Muscle of leg (tissue), 11 donors: ENCODE results near the gene GOLT1A. TPM values are rescaled to one million over a fixed set of nuclear protein-coding genes. Genes with fewer than 3 reads are reported as not detected.

Source experiments
- DNase-seq: peaks from one replicate; pipeline ENCODE4 v3.0.0; 2013
- H3K27ac ChIP-seq: one replicate; pipeline ENCODE4 v1.5.1; 2013; ENCODE audit warnings: mild to moderate bottlenecking, low read length, control low read depth
- H3K27me3 ChIP-seq: one replicate; pipeline ENCODE4 v1.6.1; 2013; ENCODE audit warnings: low read length; ENCODE audit not compliant: control insufficient read depth, insufficient read depth
- H3K36me3 ChIP-seq: one replicate; pipeline ENCODE4 v1.6.1; 2013; ENCODE audit warnings: low read length; ENCODE audit not compliant: control insufficient read depth, insufficient read depth
- H3K4me1 ChIP-seq: one replicate; pipeline ENCODE4 v1.6.1; 2013; ENCODE audit warnings: low read length; ENCODE audit not compliant: control insufficient read depth, insufficient read depth
- H3K4me3 ChIP-seq: one replicate; pipeline ENCODE4 v1.5.1; 2013; ENCODE audit warnings: low read length, control low read depth
- H3K9me3 ChIP-seq: replicated peaks from 2 replicates; pipeline ENCODE4 v1.6.1; 2013; ENCODE audit warnings: low read depth, low read length; ENCODE audit not compliant: control insufficient read depth
- WGBS: methylation state at CpG from one replicate; pipeline ENCODE4 v1.1.5; 2013; ENCODE audit warnings: missing lambda C conversion rate; ENCODE audit not compliant: insufficient coverage; 5-methylcytosine and 5-hydroxymethylcytosine counted together
- polyA plus RNA-seq, 8 donors: library from polyadenylated mRNA; unstranded; fragments of 120-200 nt; gene quantifications; one replicate each; pipeline versions ENCODE4 v1.2.1 to v1.2.3, GENCODE V29; 2013; ENCODE audit warnings: inconsistent platforms in 1 of 8, low replicate concordance in 1 of 8; ENCODE audit not compliant: insufficient read length in 8 of 8, insufficient read depth in 1 of 8
- total RNA-seq: library from RNA; stranded (reverse); fragments of 120-200 nt; gene quantifications from one replicate; pipeline ENCODE4 v1.2.4, GENCODE V29; 2013

Gene GOLT1A
- total and polyA plus RNA-seq, 9 donors, result 0.09 to 3.9 (median 0.89) TPM; not detected in 5

GRCh38 chr1:204258213-204259115 lies 44.7 kb upstream of the GOLT1A start:
- WGBS, result 52% methylated on average over 5 of the region's 7 CpGs
- Histone ChIP-seq H3K9me3 (no peaks in the 10 kb centered on the region), H3K4me1 (peaks cover 30% of the 10 kb centered on the region), H3K36me3 (peaks cover 2% of the 10 kb centered on the region), H3K27me3 (no peaks in the 10 kb centered on the region), H3K27ac (no peak overlapping the region), H3K4me3 (no peak overlapping the region)
- DNase-seq, result no peak

GRCh38 chr1:204257446-204257845 lies 43.7 kb upstream of the GOLT1A start:
- DNase-seq, result no peak
- Histone ChIP-seq H3K4me1 (peaks cover 20% of the 10 kb centered on the region), H3K27ac (no peak overlapping the region), H3K36me3 (peaks cover 2% of the 10 kb centered on the region), H3K9me3 (no peaks in the 10 kb centered on the region), H3K4me3 (no peak overlapping the region), H3K27me3 (no peaks in the 10 kb centered on the region)
- WGBS, result 94% methylated on average over 22 of the region's 24 CpGs

- Histone ChIP-seq H3K4me1 (peaks cover 11% of the 10 kb centered on the region), H3K27ac (no peak overlapping the region), H3K36me3 (peaks cover 2% of the 10 kb centered on the region), H3K9me3 (no peaks in the 10 kb centered on the region), H3K4me3 (no peak overlapping the region), H3K27me3 (no peaks in the 10 kb centered on the region)
- no peak for DNase-seq
- 68% methylated on average over 9 of the region's 10 CpGs for WGBS
Measured at GRCh38 chr1:204256531-204256930, 42.7 kb upstream of the GOLT1A start.

GRCh38 chr1:204255966-204256365 lies 42.2 kb upstream of the GOLT1A start:
- no peaks in the 10 kb centered on the region for H3K27me3 ChIP-seq
- peaks cover 2% of the 10 kb centered on the region for H3K36me3 ChIP-seq
- no peak for DNase-seq
- H3K4me3 ChIP-seq, result no peak overlapping the region
- 25% methylated on average over 2 of the region's 5 CpGs for WGBS
- H3K9me3 ChIP-seq, result no peaks in the 10 kb centered on the region
- peaks cover 6% of the 10 kb centered on the region for H3K4me1 ChIP-seq
- H3K27ac ChIP-seq, result no peak overlapping the region

GRCh38 chr1:204255225-204255624 lies 41.4 kb upstream of the GOLT1A start:
- Histone ChIP-seq H3K36me3 (no peaks in the 10 kb centered on the region), H3K27me3 (no peaks in the 10 kb centered on the region), H3K27ac (no peak overlapping the region), H3K4me1 (peaks cover 3% of the 10 kb centered on the region), H3K4me3 (no peak overlapping the region), H3K9me3 (no peaks in the 10 kb centered on the region)
- WGBS, result no CpG with 5 or more reads among the region's 5 CpGs
- no peak for DNase-seq

- peaks cover 3% of the 10 kb centered on the region for H3K4me1 ChIP-seq
- H3K4me3 ChIP-seq, result no peak overlapping the region
- DNase-seq, result no peak
- H3K27ac ChIP-seq, result no peak overlapping the region
- H3K36me3 ChIP-seq, result no peaks in the 10 kb centered on the region
- 60% methylated on average over 3 of the region's 7 CpGs for WGBS
- no peaks in the 10 kb centered on the region for H3K27me3 ChIP-seq
- no peaks in the 10 kb centered on the region for H3K9me3 ChIP-seq
Measured at GRCh38 chr1:204254031-204254661, 40.4 kb upstream of the GOLT1A start.

- 82% methylated on average over 2 of the region's 6 CpGs for WGBS
Measured at GRCh38 chr1:204251926-204252689, 38.3 kb upstream of the GOLT1A start.

GRCh38 chr1:204251286-204251685 lies 37.5 kb upstream of the GOLT1A start:
- Histone ChIP-seq H3K36me3 (no peaks in the 10 kb centered on the region), H3K27me3 (no peaks in the 10 kb centered on the region), H3K9me3 (no peaks in the 10 kb centered on the region), H3K4me1 (no peaks in the 10 kb centered on the region), H3K4me3 (no peak overlapping the region), H3K27ac (no peak overlapping the region)
- 91% methylated on average over 4 of the region's 7 CpGs for WGBS
- no peak for DNase-seq

More at GRCh38 chr1:204251926-204252689, 38.3 kb upstream of the GOLT1A start:
- Histone ChIP-seq H3K9me3 (no peaks in the 10 kb centered on the region), H3K36me3 (no peaks in the 10 kb centered on the region), H3K27me3 (no peaks in the 10 kb centered on the region), H3K27ac (no peak overlapping the region), H3K4me3 (no peak overlapping the region), H3K4me1 (no peaks in the 10 kb centered on the region)
- no peak for DNase-seq

GRCh38 chr1:204250428-204251030 lies 36.7 kb upstream of the GOLT1A start:
- H3K27ac ChIP-seq, result no peak overlapping the region
- no peaks in the 10 kb centered on the region for H3K4me1 ChIP-seq
- H3K36me3 ChIP-seq, result no peaks in the 10 kb centered on the region
- DNase-seq, result no peak
- WGBS, result 67% methylated on average over 10 of the region's 12 CpGs
- H3K4me3 ChIP-seq, result no peak overlapping the region
- no peaks in the 10 kb centered on the region for H3K9me3 ChIP-seq
- no peaks in the 10 kb centered on the region for H3K27me3 ChIP-seq
